ENCODE data around the gene OVCA2.

The OVCA2 gene

DNA sequence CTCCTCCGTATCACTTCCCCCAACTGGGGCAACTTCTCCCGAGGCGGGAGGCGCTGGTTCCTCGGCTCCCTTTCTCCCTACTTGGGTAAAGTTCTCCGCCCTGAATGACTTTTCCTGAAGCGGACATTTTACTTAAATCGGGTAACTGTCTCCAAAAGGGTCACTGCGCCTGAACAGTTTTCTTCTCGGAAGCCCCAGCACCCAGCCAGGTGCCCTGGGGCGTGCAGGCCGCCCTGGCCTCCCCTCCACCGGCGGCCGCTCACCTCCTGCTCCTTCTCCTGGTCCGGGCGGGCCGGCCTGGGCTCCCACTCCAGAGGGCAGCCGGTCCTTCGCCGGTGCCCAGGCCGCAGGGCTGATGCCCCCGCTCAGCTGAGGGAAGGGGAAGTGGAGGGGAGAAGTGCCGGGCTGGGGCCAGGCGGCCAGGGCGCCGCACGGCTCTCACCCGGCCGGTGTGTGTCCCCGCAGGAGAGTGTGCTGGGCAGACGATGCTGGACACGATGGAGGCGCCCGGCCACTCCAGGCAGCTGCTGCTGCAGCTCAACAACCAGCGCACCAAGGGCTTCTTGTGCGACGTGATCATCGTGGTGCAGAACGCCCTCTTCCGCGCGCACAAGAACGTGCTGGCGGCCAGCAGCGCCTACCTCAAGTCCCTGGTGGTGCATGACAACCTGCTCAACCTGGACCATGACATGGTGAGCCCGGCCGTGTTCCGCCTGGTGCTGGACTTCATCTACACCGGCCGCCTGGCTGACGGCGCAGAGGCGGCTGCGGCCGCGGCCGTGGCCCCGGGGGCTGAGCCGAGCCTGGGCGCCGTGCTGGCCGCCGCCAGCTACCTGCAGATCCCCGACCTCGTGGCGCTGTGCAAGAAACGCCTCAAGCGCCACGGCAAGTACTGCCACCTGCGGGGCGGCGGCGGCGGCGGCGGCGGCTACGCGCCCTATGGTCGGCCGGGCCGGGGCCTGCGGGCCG lies 14.7 kb downstream of the OVCA2 start:
- Histone ChIP-seq H3K27me3 (ENCODE audit: insufficient read depth, low read length, poor library complexity) (peaks cover 32% of the 10 kb centered on the region), H3K4me1 (ENCODE audit: insufficient read depth, low read length) (peaks cover 43% of the 10 kb centered on the region), H4K20me1 (ENCODE audit: insufficient read depth, low read length) (peaks cover 27% of the 10 kb centered on the region), H3K4me3 (ENCODE audit: low read depth in 1 of 2, low read length in 2 of 2) (peak overlapping the region in 1 of 2 experiments; percentile 57; a peak in 1 of 4 replicates), H3K27ac (ENCODE audit: low read length) (no peak overlapping the region), H3K36me3 (ENCODE audit: insufficient read depth, low read length) (peaks cover 5% of the 10 kb centered on the region; the same call in 1 of the 2 replicates), H3K9me3 (ENCODE audit: insufficient read depth, low read length, severe bottlenecking) (no peaks in the 10 kb centered on the region), H3K4me2 (ENCODE audit: insufficient read depth, low read length) (no peak overlapping the region; the same call in 1 of the 2 replicates), H2AFZ (ENCODE audit: low read depth, low read length) (no peak overlapping the region), H3K79me2 (ENCODE audit: insufficient read depth, low read length) (no peaks in the 10 kb centered on the region), H3K9ac (ENCODE audit: low read depth, low read length) (no peak overlapping the region; the same call in 1 of the 2 replicates)
- TF ChIP-seq, protein P1, sequence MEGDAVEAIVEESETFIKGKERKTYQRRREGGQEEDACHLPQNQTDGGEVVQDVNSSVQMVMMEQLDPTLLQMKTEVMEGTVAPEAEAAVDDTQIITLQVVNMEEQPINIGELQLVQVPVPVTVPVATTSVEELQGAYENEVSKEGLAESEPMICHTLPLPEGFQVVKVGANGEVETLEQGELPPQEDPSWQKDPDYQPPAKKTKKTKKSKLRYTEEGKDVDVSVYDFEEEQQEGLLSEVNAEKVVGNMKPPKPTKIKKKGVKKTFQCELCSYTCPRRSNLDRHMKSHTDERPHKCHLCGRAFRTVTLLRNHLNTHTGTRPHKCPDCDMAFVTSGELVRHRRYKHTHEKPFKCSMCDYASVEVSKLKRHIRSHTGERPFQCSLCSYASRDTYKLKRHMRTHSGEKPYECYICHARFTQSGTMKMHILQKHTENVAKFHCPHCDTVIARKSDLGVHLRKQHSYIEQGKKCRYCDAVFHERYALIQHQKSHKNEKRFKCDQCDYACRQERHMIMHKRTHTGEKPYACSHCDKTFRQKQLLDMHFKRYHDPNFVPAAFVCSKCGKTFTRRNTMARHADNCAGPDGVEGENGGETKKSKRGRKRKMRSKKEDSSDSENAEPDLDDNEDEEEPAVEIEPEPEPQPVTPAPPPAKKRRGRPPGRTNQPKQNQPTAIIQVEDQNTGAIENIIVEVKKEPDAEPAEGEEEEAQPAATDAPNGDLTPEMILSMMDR (IDR thresholded peaks at IDR 0.05; ENCODE audit: borderline replicate concordance, extremely low read depth, low read length, poor library complexity, severe bottlenecking): no peak
- TF ChIP-seq EZH2 (IDR thresholded peaks at IDR 0.05; ENCODE audit: borderline replicate concordance, low read depth, low read length, severe bottlenecking): no peak
- no peak for DNase-seq
- ATAC-seq (ENCODE audit: insufficient read depth, low read depth): no peak

DNA sequence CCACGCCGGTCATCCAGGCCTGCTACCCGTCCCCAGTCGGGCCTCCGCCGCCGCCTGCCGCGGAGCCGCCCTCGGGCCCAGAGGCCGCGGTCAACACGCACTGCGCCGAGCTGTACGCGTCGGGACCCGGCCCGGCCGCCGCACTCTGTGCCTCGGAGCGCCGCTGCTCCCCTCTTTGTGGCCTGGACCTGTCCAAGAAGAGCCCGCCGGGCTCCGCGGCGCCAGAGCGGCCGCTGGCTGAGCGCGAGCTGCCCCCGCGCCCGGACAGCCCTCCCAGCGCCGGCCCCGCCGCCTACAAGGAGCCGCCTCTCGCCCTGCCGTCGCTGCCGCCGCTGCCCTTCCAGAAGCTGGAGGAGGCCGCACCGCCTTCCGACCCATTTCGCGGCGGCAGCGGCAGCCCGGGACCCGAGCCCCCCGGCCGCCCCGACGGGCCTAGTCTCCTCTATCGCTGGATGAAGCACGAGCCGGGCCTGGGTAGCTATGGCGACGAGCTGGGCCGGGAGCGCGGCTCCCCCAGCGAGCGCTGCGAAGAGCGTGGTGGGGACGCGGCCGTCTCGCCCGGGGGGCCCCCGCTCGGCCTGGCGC lies 15.4 kb downstream of the OVCA2 start:
- H3K4me3 ChIP-seq (ENCODE audit: low read depth in 1 of 2, low read length in 2 of 2): no peak overlapping the region
- H3K27me3 ChIP-seq (ENCODE audit: insufficient read depth, low read length, poor library complexity): peaks cover 25% of the 10 kb centered on the region
- H3K4me2 ChIP-seq (ENCODE audit: insufficient read depth, low read length): no peak overlapping the region
- H2AFZ ChIP-seq (ENCODE audit: low read depth, low read length): no peak overlapping the region
- ATAC-seq (ENCODE audit: insufficient read depth, low read depth) (no peak), DNase-seq (no peak)
- TF ChIP-seq, protein P1 (IDR thresholded peaks at IDR 0.05; ENCODE audit: borderline replicate concordance, extremely low read depth, low read length, poor library complexity, severe bottlenecking): no peak
- no peak for TF ChIP-seq EZH2 (IDR thresholded peaks at IDR 0.05; ENCODE audit: borderline replicate concordance, low read depth, low read length, severe bottlenecking)
- H3K4me1 ChIP-seq (ENCODE audit: insufficient read depth, low read length): peaks cover 35% of the 10 kb centered on the region
- H3K27ac ChIP-seq (ENCODE audit: low read length): no peak overlapping the region
- H3K79me2 ChIP-seq (ENCODE audit: insufficient read depth, low read length): no peaks in the 10 kb centered on the region
- H3K9me3 ChIP-seq (ENCODE audit: insufficient read depth, low read length, severe bottlenecking): no peaks in the 10 kb centered on the region
- peaks cover 20% of the 10 kb centered on the region for H4K20me1 ChIP-seq (ENCODE audit: insufficient read depth, low read length)
- peaks cover 11% of the 10 kb centered on the region for H3K36me3 ChIP-seq (ENCODE audit: insufficient read depth, low read length)
- H3K9ac ChIP-seq (ENCODE audit: low read depth, low read length): no peak overlapping the region

DNA sequence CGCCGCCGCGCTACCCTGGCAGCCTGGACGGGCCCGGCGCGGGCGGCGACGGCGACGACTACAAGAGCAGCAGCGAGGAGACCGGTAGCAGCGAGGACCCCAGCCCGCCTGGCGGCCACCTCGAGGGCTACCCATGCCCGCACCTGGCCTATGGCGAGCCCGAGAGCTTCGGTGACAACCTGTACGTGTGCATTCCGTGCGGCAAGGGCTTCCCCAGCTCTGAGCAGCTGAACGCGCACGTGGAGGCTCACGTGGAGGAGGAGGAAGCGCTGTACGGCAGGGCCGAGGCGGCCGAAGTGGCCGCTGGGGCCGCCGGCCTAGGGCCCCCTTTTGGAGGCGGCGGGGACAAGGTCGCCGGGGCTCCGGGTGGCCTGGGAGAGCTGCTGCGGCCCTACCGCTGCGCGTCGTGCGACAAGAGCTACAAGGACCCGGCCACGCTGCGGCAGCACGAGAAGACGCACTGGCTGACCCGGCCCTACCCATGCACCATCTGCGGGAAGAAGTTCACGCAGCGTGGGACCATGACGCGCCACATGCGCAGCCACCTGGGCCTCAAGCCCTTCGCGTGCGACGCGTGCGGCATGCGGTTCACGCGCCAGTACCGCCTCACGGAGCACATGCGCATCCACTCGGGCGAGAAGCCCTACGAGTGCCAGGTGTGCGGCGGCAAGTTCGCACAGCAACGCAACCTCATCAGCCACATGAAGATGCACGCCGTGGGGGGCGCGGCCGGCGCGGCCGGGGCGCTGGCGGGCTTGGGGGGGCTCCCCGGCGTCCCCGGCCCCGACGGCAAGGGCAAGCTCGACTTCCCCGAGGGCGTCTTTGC lies 16.2 kb downstream of the OVCA2 start:
- no peak overlapping the region for H3K27ac ChIP-seq (ENCODE audit: low read length)
- no peak overlapping the region for H2AFZ ChIP-seq (ENCODE audit: low read depth, low read length)
- H3K79me2 ChIP-seq (ENCODE audit: insufficient read depth, low read length): no peaks in the 10 kb centered on the region
- H3K27me3 ChIP-seq (ENCODE audit: insufficient read depth, low read length, poor library complexity): peaks cover 25% of the 10 kb centered on the region
- no peak for ATAC-seq (ENCODE audit: insufficient read depth, low read depth)
- no peaks in the 10 kb centered on the region for H3K9me3 ChIP-seq (ENCODE audit: insufficient read depth, low read length, severe bottlenecking)
- no peak for DNase-seq
- TF ChIP-seq EZH2 (IDR thresholded peaks at IDR 0.05; ENCODE audit: borderline replicate concordance, low read depth, low read length, severe bottlenecking): no peak
- TF ChIP-seq, protein P1 (IDR thresholded peaks at IDR 0.05; ENCODE audit: borderline replicate concordance, extremely low read depth, low read length, poor library complexity, severe bottlenecking): no peak
- peaks cover 33% of the 10 kb centered on the region for H3K4me1 ChIP-seq (ENCODE audit: insufficient read depth, low read length)
- H3K9ac ChIP-seq (ENCODE audit: low read depth, low read length): no peak overlapping the region
- peaks cover 18% of the 10 kb centered on the region for H3K36me3 ChIP-seq (ENCODE audit: insufficient read depth, low read length)
- peaks cover 20% of the 10 kb centered on the region for H4K20me1 ChIP-seq (ENCODE audit: insufficient read depth, low read length)
- H3K4me2 ChIP-seq (ENCODE audit: insufficient read depth, low read length): no peak overlapping the region
- no peak overlapping the region for H3K4me3 ChIP-seq (ENCODE audit: low read depth in 1 of 2, low read length in 2 of 2)

Data from DND-41 (cell line).